HepG2 (cell line): ENCODE results near the gene UCK2. TPM values are rescaled to one million over a fixed set of nuclear protein-coding genes. Genes with fewer than 3 reads are reported as not detected.

ENCODE experiments used
- ATAD3A ChIP-seq: sonication (generic); formaldehyde crosslinking; IDR thresholded peaks from 2 replicates; pipeline ENCODE4 v1.4.0; 2020; ENCODE audit warnings: missing genetic modification reagents
- ATM ChIP-seq: fragments of 450-650 bp; IDR thresholded peaks from 2 replicates; pipeline ENCODE4 v1.7.1; 2017; ENCODE audit warnings: mild to moderate bottlenecking, borderline replicate concordance
- CREB1 ChIP-seq, 2 experiments: fragments of 450-650 bp in 1 of 2; IDR thresholded peaks; 2 replicates each; pipeline ENCODE4 v1.6.1; 2016 to 2017; ENCODE audit warnings: control low read depth in 1 of 2, mild to moderate bottlenecking in 1 of 2, missing compliant biosample characterization in 1 of 2, missing genetic modification characterization in 1 of 2
- CSRNP1 ChIP-seq: sonication (generic); formaldehyde crosslinking; IDR thresholded peaks from 2 replicates; pipeline ENCODE4 v1.8.1; 2023; ENCODE audit warnings: mild to moderate bottlenecking, missing genetic modification reagents
- ETV5 ChIP-seq: IDR thresholded peaks from 2 replicates; pipeline ENCODE4 v1.6.1; 2018; ENCODE audit warnings: missing biosample characterization, missing genetic modification reagents, inconsistent platforms, borderline replicate concordance
- IRF2 ChIP-seq: IDR thresholded peaks from 2 replicates; pipeline ENCODE4 v1.6.1; 2018; ENCODE audit warnings: missing genetic modification reagents, missing compliant biosample characterization
- MIXL1 ChIP-seq: IDR thresholded peaks from 2 replicates; pipeline ENCODE4 v1.6.1; 2016
- MXD1 ChIP-seq: sonication (generic); formaldehyde crosslinking; IDR thresholded peaks from 2 replicates; pipeline ENCODE4 v1.4.0; 2020; ENCODE audit warnings: mild to moderate bottlenecking, missing genetic modification reagents
- NR1H2 ChIP-seq: sonication (generic); formaldehyde crosslinking; IDR thresholded peaks from 2 replicates; pipeline ENCODE4 v1.8.1; 2022; ENCODE audit warnings: low read depth, missing genetic modification reagents, borderline replicate concordance
- RAD51 ChIP-seq: fragments of 450-650 bp; IDR thresholded peaks from 2 replicates; pipeline ENCODE4 v1.6.1; 2016; ENCODE audit warnings: borderline replicate concordance
- TGIF2 ChIP-seq: IDR thresholded peaks from 2 replicates; pipeline ENCODE4 v1.6.1; 2016; ENCODE audit warnings: control low read depth, missing compliant biosample characterization
- YY1 ChIP-seq: IDR thresholded peaks from 2 replicates; pipeline ENCODE4 v1.6.1; 2011; ENCODE audit warnings: low read length, low read depth, moderate library complexity, mild to moderate bottlenecking; ENCODE audit not compliant: insufficient read depth, insufficient replicate concordance
- ZBTB7A ChIP-seq: sonication (generic); formaldehyde crosslinking; IDR thresholded peaks from 2 replicates; pipeline ENCODE4 v1.8.0; 2022; ENCODE audit warnings: mild to moderate bottlenecking, missing genetic modification reagents
- ZFP36L2 ChIP-seq: sonication (generic); formaldehyde crosslinking; IDR thresholded peaks from 2 replicates; pipeline ENCODE4 v1.4.0; 2020; ENCODE audit warnings: missing genetic modification reagents
- ZNF333 ChIP-seq: sonication (generic); formaldehyde crosslinking; IDR thresholded peaks from 2 replicates; pipeline ENCODE4 v1.4.0; 2020; ENCODE audit warnings: mild to moderate bottlenecking, missing genetic modification reagents, borderline replicate concordance
- ZNF543 ChIP-seq: sonication (generic); formaldehyde crosslinking; IDR thresholded peaks from 2 replicates; pipeline ENCODE4 v1.4.0; 2020; ENCODE audit warnings: mild to moderate bottlenecking, missing genetic modification reagents
- ZNF740 ChIP-seq: sonication (generic); formaldehyde crosslinking; IDR thresholded peaks from 2 replicates; pipeline ENCODE4 v1.4.0; 2020; ENCODE audit warnings: missing genetic modification reagents
- ZSCAN12 ChIP-seq: sonication (generic); formaldehyde crosslinking; IDR thresholded peaks from 2 replicates; pipeline ENCODE4 v1.9.0; 2021; ENCODE audit warnings: mild to moderate bottlenecking, missing genetic modification reagents
- polyA plus RNA-seq, 8 experiments: library from polyadenylated mRNA; depleted of rRNA in 3 of 8; stranded (reverse) in 7 of 8; unstranded in 1 of 8; fragments of >200 nt; fragmentation: Illumina TruSeq in 4 of 8; extraction: Trizol in 4 of 8; gene quantifications; 2 replicates each; pipeline versions ENCODE4 v1.2.1 to v1.2.3, GENCODE V29; 2011 to 2016; ENCODE audit warnings: low read depth in 4 of 8, missing spikeins in 1 of 8, mixed read lengths in 1 of 8; ENCODE audit not compliant: insufficient read depth in 1 of 8
- total RNA-seq, 5 experiments: library from RNA; depleted of rRNA; stranded (reverse); fragments of >200 nt; fragmentation: Illumina TruSeq; extraction: Trizol; gene quantifications; 2 replicates each; pipeline ENCODE4 v1.2.3, GENCODE V29; 2016; ENCODE audit warnings: low read depth in 1 of 5
- TF ChIP-seq, protein P1 (sequence below), 2 experiments: fragments of 450-650 bp in 1 of 2; sonication (generic) in 1 of 2; formaldehyde crosslinking in 1 of 2; IDR thresholded peaks; 2 replicates each; pipeline versions ENCODE4 v1.6.1 to v1.8.0; 2016 to 2022; ENCODE audit warnings: antibody characterized with exemption in 1 of 2, mild to moderate bottlenecking in 1 of 2, missing genetic modification reagents in 1 of 2

Gene UCK2
- total and polyA plus RNA-seq, 2 of the 13 experiments (the other 11 are each of a cell fraction or from before 2014, with no cell fraction given), result 64.3 to 78.0 TPM

DNA sequence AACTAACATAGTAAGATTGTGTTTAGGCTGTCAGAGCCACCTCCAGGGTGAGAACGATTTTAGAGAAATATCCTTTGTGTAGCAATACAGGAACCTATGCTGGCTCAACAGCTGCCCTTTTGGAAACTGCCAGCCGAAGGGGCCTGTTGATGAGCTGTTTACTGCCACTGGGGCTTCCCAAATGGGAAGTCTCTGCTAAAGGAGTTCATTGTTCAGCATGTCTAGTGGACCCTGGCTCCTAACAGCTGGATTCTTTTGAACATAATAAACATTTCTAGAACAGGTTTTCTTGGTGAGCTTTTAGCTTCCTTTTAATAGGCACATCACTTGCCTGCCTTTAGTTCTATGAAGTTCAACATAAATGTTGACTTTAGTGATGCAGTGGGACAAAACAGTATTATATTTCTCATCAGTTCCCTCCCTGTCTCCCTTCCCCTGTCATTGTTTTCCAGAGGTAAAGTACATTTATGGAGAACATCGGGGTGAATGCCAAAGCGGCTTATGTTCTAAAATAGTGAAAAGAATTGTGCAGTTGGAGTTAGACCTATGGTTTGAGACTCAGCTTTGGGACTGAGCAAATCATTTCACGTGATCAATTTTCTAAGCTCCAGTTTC lies 57.4 kb downstream of the UCK2 start (continued):
- TF ChIP-seq ATAD3A (CRISPR knock-in tag) (no peak), ZNF543 (no peak), ZFP36L2 (CRISPR knock-in tag) (no peak), CSRNP1 (no peak), ETV5 (peak; percentile 36; the same call in 1 of the 2 replicates), ZBTB7A (no peak), ZNF333 (no peak), YY1 (no peak), RAD51 (no peak), IRF2 (CRISPR knock-in tag) (0 out of 2 replicates have a peak, but pooled peaks have one; percentile 14), CREB1 (IDR thresholded peaks at IDR 0.05) (no peak), CREB1 (CRISPR knock-in tag; IDR thresholded peaks at IDR 0.05) (no peak), ATM (no peak), MXD1 (CRISPR knock-in tag) (no peak), MIXL1 (CRISPR knock-in tag) (0 out of 2 replicates have a peak, but pooled peaks have one; percentile 2), ZNF740 (CRISPR knock-in tag) (no peak), NR1H2 (CRISPR knock-in tag) (no peak), ZSCAN12 (0 out of 2 replicates have a peak, but pooled peaks have one; percentile 65), TGIF2 (CRISPR knock-in tag) (no peak)
- TF ChIP-seq, protein P1, sequence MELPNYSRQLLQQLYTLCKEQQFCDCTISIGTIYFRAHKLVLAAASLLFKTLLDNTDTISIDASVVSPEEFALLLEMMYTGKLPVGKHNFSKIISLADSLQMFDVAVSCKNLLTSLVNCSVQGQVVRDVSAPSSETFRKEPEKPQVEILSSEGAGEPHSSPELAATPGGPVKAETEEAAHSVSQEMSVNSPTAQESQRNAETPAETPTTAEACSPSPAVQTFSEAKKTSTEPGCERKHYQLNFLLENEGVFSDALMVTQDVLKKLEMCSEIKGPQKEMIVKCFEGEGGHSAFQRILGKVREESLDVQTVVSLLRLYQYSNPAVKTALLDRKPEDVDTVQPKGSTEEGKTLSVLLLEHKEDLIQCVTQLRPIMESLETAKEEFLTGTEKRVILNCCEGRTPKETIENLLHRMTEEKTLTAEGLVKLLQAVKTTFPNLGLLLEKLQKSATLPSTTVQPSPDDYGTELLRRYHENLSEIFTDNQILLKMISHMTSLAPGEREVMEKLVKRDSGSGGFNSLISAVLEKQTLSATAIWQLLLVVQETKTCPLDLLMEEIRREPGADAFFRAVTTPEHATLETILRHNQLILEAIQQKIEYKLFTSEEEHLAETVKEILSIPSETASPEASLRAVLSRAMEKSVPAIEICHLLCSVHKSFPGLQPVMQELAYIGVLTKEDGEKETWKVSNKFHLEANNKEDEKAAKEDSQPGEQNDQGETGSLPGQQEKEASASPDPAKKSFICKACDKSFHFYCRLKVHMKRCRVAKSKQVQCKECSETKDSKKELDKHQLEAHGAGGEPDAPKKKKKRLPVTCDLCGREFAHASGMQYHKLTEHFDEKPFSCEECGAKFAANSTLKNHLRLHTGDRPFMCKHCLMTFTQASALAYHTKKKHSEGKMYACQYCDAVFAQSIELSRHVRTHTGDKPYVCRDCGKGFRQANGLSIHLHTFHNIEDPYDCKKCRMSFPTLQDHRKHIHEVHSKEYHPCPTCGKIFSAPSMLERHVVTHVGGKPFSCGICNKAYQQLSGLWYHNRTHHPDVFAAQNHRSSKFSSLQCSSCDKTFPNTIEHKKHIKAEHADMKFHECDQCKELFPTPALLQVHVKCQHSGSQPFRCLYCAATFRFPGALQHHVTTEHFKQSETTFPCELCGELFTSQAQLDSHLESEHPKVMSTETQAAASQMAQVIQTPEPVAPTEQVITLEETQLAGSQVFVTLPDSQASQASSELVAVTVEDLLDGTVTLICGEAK (IDR thresholded peaks at IDR 0.05), result no peak
- TF ChIP-seq, protein P1 (CRISPR knock-in tag; IDR thresholded peaks at IDR 0.05), result no peak
